DMS 273 (cell line): ENCODE data around the gene SIRT6.
"Not testable (repeated sequence)": the region's sequence is repeated elsewhere in the genome, so short reads cannot be mapped to it uniquely, and the experiment has no call there.

Experiments
- DNase-seq: peaks from one replicate; lab custom pipeline; 2025; ENCODE audit not compliant: unreplicated experiment; lab: John Stamatoyannopoulos, UW

The SIRT6 gene

GRCh38 chr19:4138445-4138844, 43.9 kb downstream of the SIRT6 start:
- no peak for DNase-seq

- no peak for DNase-seq
Observed at GRCh38 chr19:4136680-4137088, 45.7 kb downstream of the SIRT6 start.

- not testable (repeated sequence) for DNase-seq
Observed at GRCh38 chr19:4135386-4135785, 47.0 kb downstream of the SIRT6 start.

GRCh38 chr19:4134351-4134750, 48.0 kb downstream of the SIRT6 start:
- no peak for DNase-seq

GRCh38 chr19:4130744-4131438, 51.5 kb downstream of the SIRT6 start:
- no peak for DNase-seq

- DNase-seq, result not testable (repeated sequence)
Observed at GRCh38 chr19:4129050-4129449, 53.3 kb downstream of the SIRT6 start.

GRCh38 chr19:4127322-4127721, 55.0 kb downstream of the SIRT6 start:
- DNase-seq, result not testable (repeated sequence)

GRCh38 chr19:4124638-4125037, 57.7 kb downstream of the SIRT6 start:
- DNase-seq, result no peak
